ENCODE results near the gene FGF12.

DNA sequence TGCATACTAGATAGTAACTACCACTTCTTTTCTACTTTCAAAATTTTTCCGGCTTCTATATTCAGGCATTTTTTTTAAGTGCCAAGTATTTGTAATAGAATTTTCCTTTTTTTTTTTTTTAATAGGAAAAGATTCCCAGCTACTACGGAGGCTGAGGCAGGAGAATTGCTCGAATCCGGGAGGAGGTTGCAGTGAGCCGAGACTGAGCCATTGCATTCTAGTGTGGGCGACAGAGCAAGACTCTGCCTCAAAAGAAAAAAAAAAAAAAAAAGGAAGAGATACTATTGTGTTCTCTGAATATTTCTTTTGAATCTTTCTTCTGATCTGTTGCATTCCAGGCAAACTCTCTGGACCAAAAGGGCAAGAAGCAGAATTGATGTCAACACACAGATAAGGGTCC is 557.3 kb downstream of the FGF12 start:
- TF ChIP-seq, protein P1, sequence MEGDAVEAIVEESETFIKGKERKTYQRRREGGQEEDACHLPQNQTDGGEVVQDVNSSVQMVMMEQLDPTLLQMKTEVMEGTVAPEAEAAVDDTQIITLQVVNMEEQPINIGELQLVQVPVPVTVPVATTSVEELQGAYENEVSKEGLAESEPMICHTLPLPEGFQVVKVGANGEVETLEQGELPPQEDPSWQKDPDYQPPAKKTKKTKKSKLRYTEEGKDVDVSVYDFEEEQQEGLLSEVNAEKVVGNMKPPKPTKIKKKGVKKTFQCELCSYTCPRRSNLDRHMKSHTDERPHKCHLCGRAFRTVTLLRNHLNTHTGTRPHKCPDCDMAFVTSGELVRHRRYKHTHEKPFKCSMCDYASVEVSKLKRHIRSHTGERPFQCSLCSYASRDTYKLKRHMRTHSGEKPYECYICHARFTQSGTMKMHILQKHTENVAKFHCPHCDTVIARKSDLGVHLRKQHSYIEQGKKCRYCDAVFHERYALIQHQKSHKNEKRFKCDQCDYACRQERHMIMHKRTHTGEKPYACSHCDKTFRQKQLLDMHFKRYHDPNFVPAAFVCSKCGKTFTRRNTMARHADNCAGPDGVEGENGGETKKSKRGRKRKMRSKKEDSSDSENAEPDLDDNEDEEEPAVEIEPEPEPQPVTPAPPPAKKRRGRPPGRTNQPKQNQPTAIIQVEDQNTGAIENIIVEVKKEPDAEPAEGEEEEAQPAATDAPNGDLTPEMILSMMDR (IDR thresholded peaks at IDR 0.05): no peak
- no peak for TF ChIP-seq POLR2A (IDR thresholded peaks at IDR 0.05)
- TF ChIP-seq EP300 (IDR thresholded peaks at IDR 0.05): no peak
- no peak for TF ChIP-seq POLR2AphosphoS5 (IDR thresholded peaks at IDR 0.05)
